ENCODE results near the gene IL10RB.
A peak's percentile ranks its signal among the peaks of the same experiment; 100 is the strongest.
"Not testable (repeated sequence)": the region's sequence is repeated elsewhere in the genome, so short reads cannot be mapped to it uniquely, and the experiment has no call there.

The IL10RB gene

GRCh38 chr21:33238565-33239255 lies 27.5 kb upstream of the IL10RB start:
- Histone ChIP-seq H3K9me3 (ENCODE audit: insufficient read depth, low read length) (no peaks in the 10 kb centered on the region), H3K79me2 (ENCODE audit: low read length) (peaks cover 73% of the 10 kb centered on the region), H3K36me3 (replicated peaks; ENCODE audit: low read depth, low read length) (peaks cover 17% of the 10 kb centered on the region), H3K27ac (ENCODE audit: low read length) (peak overlapping the region; percentile 95), H3K4me1 (ENCODE audit: low read length) (peaks cover 43% of the 10 kb centered on the region), H4K20me1 (ENCODE audit: insufficient read depth, low read length) (peaks cover 3% of the 10 kb centered on the region; the same call in 1 of the 2 replicates), H2AFZ (ENCODE audit: low read depth, low read length) (no peak overlapping the region), H3K4me3 (ENCODE audit: low read length) (peak overlapping the region; percentile 61), H3K27me3 (ENCODE audit: low read depth, low read length) (no peaks in the 10 kb centered on the region), H3K4me2 (ENCODE audit: low read length) (peak overlapping the region; percentile 84), H3K9ac (ENCODE audit: low read length) (peak overlapping the region; percentile 64)
- no peak for TF ChIP-seq CTCF (IDR thresholded peaks at IDR 0.05; ENCODE audit: low read depth, low read length)
- no peak for TF ChIP-seq EZH2phosphoT487 (IDR thresholded peaks at IDR 0.05; ENCODE audit: low read depth)

DNA sequence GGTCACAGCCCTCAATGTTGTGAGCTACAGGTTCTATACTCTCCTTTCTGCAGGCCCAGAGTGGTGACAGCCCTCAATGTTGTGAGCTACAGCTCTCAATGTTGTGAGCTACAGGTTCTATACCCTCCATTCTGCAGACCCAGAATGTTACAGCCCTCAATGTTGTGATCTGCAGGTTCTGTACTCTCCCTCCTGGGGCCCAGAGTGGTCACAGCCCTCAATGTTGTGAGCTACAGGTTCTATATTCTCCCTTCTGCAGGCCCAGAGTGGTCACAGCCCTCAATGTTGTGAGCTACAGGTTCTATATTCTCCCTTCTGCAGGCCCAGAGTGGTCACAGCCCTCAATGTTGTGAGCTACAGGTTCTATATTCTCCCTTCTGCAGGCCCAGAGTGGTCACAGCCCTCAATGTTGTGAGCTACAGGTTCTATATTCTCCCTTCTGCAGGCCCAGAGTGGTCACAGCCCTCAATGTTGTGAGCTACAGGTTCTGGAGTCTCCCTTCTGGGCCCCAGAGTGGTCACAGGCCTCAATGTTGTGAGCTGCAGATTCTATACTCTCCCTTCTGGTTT lies 26.5 kb upstream of the IL10RB start:
- H3K9me3 ChIP-seq (ENCODE audit: insufficient read depth, low read length); H2AFZ ChIP-seq (ENCODE audit: low read depth, low read length); H4K20me1 ChIP-seq (ENCODE audit: insufficient read depth, low read length); H3K27me3 ChIP-seq (ENCODE audit: low read depth, low read length): not testable (repeated sequence)
- Histone ChIP-seq H3K9ac (ENCODE audit: low read length) (peak overlapping the region; percentile 56; the same call in 1 of the 2 replicates), H3K4me1 (ENCODE audit: low read length) (peaks cover 43% of the 10 kb centered on the region), H3K4me3 (ENCODE audit: low read length) (peak overlapping the region; percentile 61; the same call in 1 of the 2 replicates), H3K4me2 (ENCODE audit: low read length) (peak overlapping the region; percentile 84), H3K36me3 (replicated peaks; ENCODE audit: low read depth, low read length) (peaks cover 23% of the 10 kb centered on the region), H3K27ac (ENCODE audit: low read length) (peak overlapping the region; percentile 95), H3K79me2 (ENCODE audit: low read length) (peaks cover 64% of the 10 kb centered on the region)

- Histone ChIP-seq H3K36me3 (replicated peaks; ENCODE audit: low read depth, low read length) (peaks cover 30% of the 10 kb centered on the region), H3K9ac (ENCODE audit: low read length) (no peak overlapping the region), H3K79me2 (ENCODE audit: low read length) (peaks cover 56% of the 10 kb centered on the region), H3K27ac (ENCODE audit: low read length) (no peak overlapping the region), H3K27me3 (ENCODE audit: low read depth, low read length) (no peaks in the 10 kb centered on the region), H3K4me1 (ENCODE audit: low read length) (peaks cover 43% of the 10 kb centered on the region), H2AFZ (ENCODE audit: low read depth, low read length) (no peak overlapping the region), H3K4me3 (ENCODE audit: low read length) (no peak overlapping the region), H3K4me2 (ENCODE audit: low read length) (no peak overlapping the region), H4K20me1 (ENCODE audit: insufficient read depth, low read length) (peaks cover 3% of the 10 kb centered on the region; the same call in 1 of the 2 replicates), H3K9me3 (ENCODE audit: insufficient read depth, low read length) (no peaks in the 10 kb centered on the region)
- TF ChIP-seq EZH2phosphoT487 (IDR thresholded peaks at IDR 0.05; ENCODE audit: low read depth) (no peak), CTCF (IDR thresholded peaks at IDR 0.05; ENCODE audit: low read depth, low read length) (no peak)
Measured at GRCh38 chr21:33240404-33240803, 25.8 kb upstream of the IL10RB start.

DNA sequence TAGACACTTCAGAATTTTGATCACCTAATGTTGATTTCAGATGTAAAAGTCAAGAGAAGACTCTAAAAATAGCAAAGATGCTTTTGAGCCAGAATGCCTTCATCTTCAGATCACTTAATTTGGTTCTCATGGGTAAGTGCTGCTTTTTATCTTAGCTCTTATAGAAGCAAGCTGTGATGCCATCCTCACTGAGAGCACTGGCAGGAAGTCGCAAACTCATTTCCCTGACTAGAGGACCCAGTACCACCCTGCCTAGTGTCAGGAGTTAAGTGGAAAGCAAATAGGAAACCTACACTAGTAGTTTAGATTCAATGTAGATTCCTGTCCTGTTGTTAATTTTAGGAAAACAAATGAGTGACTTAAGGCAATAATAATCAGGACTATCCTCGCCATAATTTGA lies 24.3 kb upstream of the IL10RB start:
- Histone ChIP-seq H3K4me1 (ENCODE audit: low read length) (peaks cover 35% of the 10 kb centered on the region), H3K4me2 (ENCODE audit: low read length) (no peak overlapping the region), H3K4me3 (ENCODE audit: low read length) (no peak overlapping the region), H4K20me1 (ENCODE audit: insufficient read depth, low read length) (no peaks in the 10 kb centered on the region), H2AFZ (ENCODE audit: low read depth, low read length) (no peak overlapping the region), H3K36me3 (replicated peaks; ENCODE audit: low read depth, low read length) (peaks cover 41% of the 10 kb centered on the region), H3K9ac (ENCODE audit: low read length) (no peak overlapping the region), H3K27me3 (ENCODE audit: low read depth, low read length) (no peaks in the 10 kb centered on the region), H3K79me2 (ENCODE audit: low read length) (peaks cover 45% of the 10 kb centered on the region), H3K27ac (ENCODE audit: low read length) (no peak overlapping the region), H3K9me3 (ENCODE audit: insufficient read depth, low read length) (no peaks in the 10 kb centered on the region)
- no peak for TF ChIP-seq CTCF (IDR thresholded peaks at IDR 0.05; ENCODE audit: low read depth, low read length)
- no peak for TF ChIP-seq EZH2phosphoT487 (IDR thresholded peaks at IDR 0.05; ENCODE audit: low read depth)

DNA sequence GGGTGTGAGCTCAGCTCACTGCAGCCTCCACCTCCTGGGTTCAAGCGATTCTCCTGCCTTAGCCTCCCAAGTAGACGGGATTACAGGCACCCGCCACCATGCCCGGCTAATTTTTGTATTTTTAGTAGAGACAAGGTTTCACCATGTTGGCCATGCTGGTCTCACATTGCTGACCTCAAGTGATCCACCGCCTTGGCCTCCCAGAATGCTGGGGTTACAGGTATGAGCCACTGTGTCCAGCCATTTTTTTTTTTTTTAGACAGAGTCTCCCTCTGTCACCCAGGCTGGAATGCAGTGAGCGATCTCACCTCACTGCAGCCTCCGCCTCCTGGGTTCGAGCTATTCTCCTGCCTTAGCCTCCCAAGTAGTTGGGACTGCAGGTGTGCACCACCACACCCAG lies 23.3 kb upstream of the IL10RB start:
- not testable (repeated sequence) for H2AFZ ChIP-seq (ENCODE audit: low read depth, low read length); H3K9me3 ChIP-seq (ENCODE audit: insufficient read depth, low read length); H3K27me3 ChIP-seq (ENCODE audit: low read depth, low read length); H3K27ac ChIP-seq (ENCODE audit: low read length); H3K9ac ChIP-seq (ENCODE audit: low read length); H4K20me1 ChIP-seq (ENCODE audit: insufficient read depth, low read length); H3K4me3 ChIP-seq (ENCODE audit: low read length); H3K4me2 ChIP-seq (ENCODE audit: low read length)
- H3K36me3 ChIP-seq (replicated peaks; ENCODE audit: low read depth, low read length) = peaks cover 48% of the 10 kb centered on the region
- H3K4me1 ChIP-seq (ENCODE audit: low read length) = peaks cover 25% of the 10 kb centered on the region
- peaks cover 35% of the 10 kb centered on the region for H3K79me2 ChIP-seq (ENCODE audit: low read length)

All from OCI-LY3 (cell line).